GM21526 (cell line): Measurements from ENCODE around the gene TSGA10IP.

ENCODE experiments used
- ATAC-seq: cut with Tn5 transposase; IDR thresholded peaks from one replicate; pipeline ENCODE4 v1.9.1; 2021; ENCODE audit warnings: moderate library complexity; ENCODE audit not compliant: unreplicated experiment, low FRiP score

The TSGA10IP gene

GRCh38 chr11:66003291-66003690 is 58.0 kb downstream of the TSGA10IP start:
- ATAC-seq: no peak

GRCh38 chr11:66004186-66004585 is 58.9 kb downstream of the TSGA10IP start:
- no peak for ATAC-seq

GRCh38 chr11:66006134-66006890 is 61.0 kb downstream of the TSGA10IP start:
- no peak for ATAC-seq

GRCh38 chr11:66006891-66007176 is 61.6 kb downstream of the TSGA10IP start:
- no peak for ATAC-seq

- ATAC-seq: no peak
These were observed 61.9 kb downstream of the TSGA10IP start for GRCh38 chr11:66007201-66007634.

GRCh38 chr11:66008095-66008467 is 62.8 kb downstream of the TSGA10IP start:
- ATAC-seq: no peak

- ATAC-seq: no peak
These were observed 63.3 kb downstream of the TSGA10IP start for GRCh38 chr11:66008468-66009101.
